Stimulated activated CD4-positive, alpha-beta T cell treated with anti-CD3 and anti-CD28 coated beads, Interleukin-1b, Interleukin-23, amount 100 ng/mL, for 4 hours (primary cell): ENCODE results near the gene GPHN.
"Not testable (repeated sequence)": the region's sequence is repeated elsewhere in the genome, so short reads cannot be mapped to it uniquely, and the experiment has no call there.

ENCODE experiments used
- DNase-seq, 2 donors: peaks; one replicate each; pipeline ENCODE4 v3.0.0-alpha.2; 2020; ENCODE audit warnings: low read depth in 2 of 2

GPHN gene

DNA sequence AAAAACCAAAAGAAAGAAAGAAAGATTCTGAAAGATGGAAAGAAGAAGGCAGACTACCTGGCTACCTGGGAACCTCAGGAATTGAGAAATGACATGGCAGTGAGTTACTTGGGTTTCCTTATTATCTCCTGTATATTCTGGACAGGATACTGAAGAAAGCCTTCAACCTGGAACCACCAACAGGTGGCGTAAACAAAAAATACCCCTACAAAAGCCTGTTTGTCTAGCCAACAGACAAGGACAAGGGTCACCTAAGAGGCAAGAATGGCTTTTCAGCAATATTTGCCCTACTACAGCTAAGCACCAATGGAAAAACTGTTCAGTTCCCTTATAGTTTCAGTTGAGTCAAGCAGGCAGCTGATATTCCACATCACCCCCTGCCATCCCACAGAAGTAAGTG is 274.9 kb downstream of the GPHN start:
- no peak for DNase-seq

GRCh38 chr14:66790101-66790500 is 282.2 kb downstream of the GPHN start:
- no peak for DNase-seq

DNA sequence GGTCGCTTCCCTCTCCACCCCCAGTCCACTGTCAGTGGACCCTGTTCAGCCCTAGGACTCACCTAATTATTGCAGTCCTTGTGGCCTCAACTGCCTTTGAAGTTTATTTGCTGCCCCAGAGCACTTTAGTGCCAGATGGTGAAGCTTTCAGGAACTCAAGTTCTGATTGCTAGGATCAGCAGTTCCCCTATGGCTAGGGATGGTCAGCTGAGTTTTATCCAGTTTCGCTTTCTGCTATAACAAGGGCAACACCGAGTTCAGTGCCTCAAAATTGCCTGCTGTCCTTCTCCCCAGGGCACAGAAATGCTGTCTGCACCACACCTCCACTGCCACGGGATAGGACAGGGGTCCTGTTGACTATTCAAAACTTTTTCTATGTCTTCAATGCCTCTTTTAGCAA is 295.0 kb downstream of the GPHN start:
- DNase-seq = no peak

- no peak for DNase-seq
These were observed 296.2 kb downstream of the GPHN start for GRCh38 chr14:66804141-66804540.

- no peak for DNase-seq
These were observed 305.7 kb downstream of the GPHN start for GRCh38 chr14:66813636-66814035.

- DNase-seq = no peak
These were observed 307.7 kb downstream of the GPHN start for GRCh38 chr14:66815687-66816086.

GRCh38 chr14:66824251-66824650 is 316.3 kb downstream of the GPHN start:
- no peak for DNase-seq

- no peak for DNase-seq
These were observed 319.2 kb downstream of the GPHN start for GRCh38 chr14:66827182-66827581.

- DNase-seq = no peak
These were observed 323.2 kb downstream of the GPHN start for GRCh38 chr14:66831173-66831572.

DNA sequence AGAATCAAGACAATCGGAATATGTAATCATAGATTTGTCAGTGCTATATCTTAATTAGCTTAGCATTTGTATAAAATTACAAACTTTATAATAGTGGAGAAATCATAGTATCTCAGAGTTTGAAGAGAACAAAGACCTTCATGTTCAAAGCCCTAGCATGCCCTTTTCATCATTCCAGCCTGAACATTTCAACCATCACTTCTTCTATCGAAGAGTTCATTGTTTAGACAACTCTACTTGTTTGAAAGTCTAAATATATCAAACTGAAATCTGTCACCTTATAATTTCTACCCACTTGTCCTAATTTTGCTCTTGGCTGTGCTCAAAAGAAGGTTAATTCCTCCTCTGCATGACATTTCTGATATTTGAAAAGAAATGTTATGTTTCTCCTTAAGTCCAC is 325.9 kb downstream of the GPHN start:
- DNase-seq = no peak

DNA sequence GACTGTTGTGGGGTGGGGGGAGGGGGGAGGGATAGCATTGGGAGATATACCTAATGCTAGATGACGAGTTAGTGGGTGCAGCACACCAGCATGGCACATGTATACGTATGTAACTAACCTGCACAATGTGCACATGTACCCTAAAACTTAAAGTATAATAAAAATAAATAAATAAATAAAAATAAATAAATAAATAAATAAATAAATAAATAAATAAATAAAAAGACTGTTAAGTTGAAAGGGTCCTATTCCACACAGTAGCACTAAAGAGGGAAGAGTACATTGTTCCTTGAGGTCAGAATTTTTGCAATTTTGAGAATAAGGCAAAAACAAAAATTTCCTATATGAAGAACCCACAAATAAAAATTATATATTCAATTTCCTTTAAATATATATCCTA is 329.5 kb downstream of the GPHN start:
- DNase-seq = not testable (repeated sequence)

DNA sequence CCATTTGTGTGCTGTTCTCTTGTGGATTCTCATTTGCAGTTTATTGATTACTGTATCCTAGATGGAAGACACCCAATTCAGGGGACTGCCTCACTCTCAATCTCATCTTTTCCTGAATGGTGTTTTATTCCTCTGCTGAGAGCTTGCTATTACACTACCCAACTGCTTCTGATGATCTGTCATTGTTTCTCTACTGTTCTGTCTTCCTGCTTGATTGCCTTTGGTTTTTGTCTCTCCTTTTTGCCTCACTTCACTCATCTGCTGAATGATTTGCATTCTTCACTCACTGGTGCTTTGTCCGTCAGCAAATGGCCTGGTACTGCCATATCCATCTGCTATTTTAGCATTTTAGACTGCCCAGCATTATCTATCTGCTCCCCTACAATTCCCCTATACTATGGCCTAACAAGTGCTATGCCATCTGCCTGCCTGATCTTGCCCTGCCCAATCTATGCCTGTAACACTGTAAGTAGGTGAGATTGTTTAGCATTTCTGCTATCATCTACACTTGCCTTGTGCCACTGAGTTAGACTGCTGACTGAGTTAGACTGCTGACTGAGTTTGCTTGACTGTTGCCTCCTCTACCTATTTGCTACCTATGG is 335.1 kb downstream of the GPHN start:
- no peak for DNase-seq

DNA sequence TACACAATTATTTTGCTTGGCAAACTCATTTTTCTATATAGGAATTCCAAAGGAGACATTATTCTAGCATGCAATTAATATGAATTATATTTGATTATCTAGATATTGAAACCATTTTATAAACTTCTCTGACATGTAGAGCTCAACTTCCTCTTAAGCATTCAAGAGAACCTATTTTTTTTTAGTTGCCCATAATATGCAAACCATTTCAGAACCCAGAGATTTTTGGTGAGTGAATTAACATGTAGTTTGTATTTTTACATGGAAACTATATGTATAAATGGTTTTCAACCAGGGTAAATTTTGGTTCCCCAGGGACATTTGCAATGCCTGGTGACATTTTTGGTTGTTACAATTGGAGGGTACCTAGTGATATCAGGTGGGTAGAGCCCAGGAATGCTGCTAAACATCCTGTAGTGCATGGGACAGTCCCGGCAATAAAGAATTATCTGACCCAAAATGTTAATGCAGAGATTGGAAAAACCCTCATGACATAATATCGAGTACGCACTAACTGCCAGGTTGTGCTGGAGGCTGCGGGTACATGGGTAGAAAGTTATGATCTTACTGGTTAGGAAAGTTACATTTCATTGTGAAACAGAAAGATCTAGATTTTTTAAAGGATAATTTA is 342.4 kb downstream of the GPHN start:
- DNase-seq = no peak

DNA sequence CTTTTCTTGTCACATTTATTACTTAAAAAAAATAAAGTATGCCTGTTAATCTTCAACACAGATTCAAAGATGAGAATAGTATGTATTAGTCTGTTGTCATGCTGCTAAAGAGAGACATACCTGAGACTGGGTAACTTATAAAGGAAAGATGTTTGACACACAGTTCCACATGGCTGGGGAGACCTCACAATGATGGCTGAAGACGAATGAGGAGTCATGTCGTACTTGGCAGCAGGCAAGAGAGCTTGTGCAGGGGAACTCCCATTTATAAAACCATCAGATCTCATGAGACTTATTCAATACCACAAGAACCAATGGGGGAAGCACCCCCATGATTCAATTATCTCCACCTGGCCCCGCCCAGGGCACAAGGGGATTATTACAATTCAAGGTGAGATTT is 345.4 kb downstream of the GPHN start:
- DNase-seq = no peak

DNA sequence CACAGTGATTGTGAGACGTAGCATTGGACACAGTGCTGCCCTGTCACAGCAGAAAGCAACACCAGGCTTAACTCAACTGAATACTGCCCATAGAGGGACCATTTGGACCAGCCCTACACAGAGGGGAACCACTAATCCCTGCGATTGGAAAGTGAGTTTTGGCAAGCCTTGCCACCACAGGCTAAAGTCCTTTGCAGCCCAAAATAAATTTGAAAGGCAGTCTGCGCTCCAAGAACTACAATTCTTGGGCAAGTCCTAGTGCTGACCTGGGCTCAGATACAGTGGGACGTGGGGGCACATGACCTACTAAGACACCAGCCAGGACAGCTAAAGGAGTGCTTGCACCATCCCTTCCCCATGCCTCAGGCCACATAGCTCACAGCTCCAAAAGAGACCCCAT is 349.9 kb downstream of the GPHN start:
- no peak for DNase-seq

DNA sequence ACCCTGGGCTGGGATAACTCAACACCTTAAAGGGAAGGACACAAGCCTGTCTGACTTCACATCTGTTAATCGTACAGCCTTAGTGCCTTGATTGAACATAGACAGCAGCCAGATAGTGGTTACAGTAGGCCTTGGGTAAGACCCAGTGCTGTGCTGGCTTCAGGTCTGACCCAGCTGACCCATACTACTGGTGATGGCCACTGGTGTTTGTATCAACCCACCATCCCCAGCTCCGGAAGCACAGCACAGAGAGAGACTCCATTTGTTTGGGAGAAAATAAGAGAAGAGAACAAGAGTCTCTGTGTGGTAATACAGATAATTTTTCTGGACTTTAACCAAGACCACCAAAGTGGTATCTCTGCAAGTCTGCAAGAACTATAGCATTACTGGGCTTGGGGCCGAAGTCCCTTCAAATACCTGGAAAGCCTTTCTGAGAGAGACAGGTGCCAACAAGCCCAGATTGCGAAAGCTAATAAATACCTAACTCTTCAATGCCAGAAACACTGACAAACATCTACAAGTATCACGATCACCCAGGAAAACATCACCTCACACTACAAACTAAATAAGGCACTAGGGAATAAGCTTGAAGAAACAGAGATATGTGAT is 351.2 kb downstream of the GPHN start:
- no peak for DNase-seq

GRCh38 chr14:66881596-66881995 is 373.6 kb downstream of the GPHN start:
- no peak for DNase-seq

DNA sequence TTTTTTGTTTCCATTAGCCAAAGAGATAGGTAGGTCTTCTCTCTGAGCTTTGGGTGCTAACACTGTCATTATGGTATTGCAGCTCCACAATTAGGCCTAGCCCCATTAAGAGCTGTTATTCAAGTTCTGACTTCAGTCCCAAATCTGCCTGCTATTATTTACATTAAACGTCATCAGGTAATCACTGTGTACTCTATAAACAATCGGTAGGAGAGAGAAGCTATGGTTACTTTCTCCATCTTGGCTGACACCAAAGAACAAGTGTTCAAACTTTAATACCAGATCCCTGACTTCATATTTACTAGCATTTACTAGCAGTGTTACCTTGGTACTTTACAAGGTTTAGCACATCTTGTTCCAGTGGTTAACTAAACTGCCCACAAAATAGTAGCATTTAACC is 376.2 kb downstream of the GPHN start:
- DNase-seq = no peak

DNA sequence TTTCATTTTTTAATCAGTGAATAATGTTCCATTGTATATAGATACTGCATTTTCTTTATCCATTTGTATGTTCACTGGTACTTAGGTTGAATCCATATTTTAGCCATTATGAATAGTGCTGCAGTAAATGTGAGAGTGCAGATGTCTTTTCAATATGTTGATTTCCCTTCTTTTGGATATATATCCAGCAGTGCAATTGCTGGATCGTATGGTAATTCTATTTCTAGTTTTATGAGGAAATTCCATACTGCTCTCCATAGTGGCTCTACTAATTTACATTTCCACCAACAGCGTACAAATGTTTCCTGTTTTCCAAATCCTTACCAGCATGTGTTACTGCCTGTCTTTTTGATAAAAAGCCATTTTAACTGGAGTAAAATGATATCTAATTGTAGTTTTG is 392.8 kb downstream of the GPHN start:
- DNase-seq = no peak

DNA sequence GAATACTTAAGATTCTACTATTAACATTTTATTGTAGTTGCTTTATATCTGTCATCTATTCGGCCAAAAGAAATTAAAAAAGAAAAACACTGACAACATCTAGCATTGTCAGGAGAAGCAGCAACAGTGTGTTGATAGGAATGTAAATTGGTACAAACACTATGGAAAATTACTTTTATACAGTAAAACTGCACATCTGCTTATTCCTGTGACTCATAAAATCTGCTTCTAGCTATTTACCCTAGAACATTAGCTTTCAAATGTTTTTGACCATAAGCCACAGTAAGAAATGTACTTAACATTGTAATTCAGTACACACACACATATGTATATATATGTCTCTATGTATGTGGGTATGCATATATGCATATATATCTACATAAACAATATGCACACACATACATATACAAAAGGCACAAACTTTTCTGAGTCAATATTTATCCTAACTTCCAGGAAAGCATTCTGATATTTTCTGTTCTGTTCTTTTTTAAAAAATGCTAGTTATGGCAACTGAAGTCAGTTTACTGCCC is 402.4 kb downstream of the GPHN start:
- DNase-seq = no peak

DNA sequence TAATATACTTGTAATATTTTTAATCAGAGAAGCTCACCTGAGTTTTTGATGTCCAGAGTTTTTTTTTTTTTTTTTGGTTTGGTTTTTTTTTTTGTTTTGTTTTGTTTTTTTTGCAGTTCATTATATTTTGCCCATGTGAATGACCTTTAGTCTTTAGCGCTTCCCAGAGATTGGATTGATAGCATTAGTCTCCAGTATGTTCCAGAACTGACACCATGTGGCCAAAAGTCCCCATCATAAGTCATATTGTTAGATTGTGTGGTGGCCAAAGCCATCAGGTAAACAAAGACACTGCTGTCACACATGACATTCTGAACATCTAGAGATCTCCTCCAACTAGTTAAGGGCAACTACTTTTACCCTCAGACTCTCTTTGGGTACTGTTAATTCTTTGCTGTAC is 408.5 kb downstream of the GPHN start:
- DNase-seq = no peak

DNA sequence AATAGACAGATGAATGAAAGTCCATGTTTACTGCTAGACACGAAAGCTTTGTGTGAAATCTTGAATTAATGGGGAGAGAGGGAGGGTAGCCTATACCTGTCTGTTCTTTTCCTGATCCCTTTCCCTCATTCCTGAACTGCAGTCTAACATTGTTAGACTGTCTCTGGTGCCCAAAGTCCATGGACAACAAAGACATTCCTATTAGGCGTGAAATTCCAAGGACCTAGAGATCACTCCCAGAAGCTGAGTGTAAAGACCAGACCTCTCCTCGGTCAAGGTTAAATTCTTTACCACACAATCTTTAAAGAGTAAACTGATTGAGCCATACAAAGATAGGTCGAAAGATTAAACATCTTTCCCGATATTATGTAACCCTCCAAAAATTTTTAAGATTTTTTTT is 410.6 kb downstream of the GPHN start:
- no peak for DNase-seq

DNA sequence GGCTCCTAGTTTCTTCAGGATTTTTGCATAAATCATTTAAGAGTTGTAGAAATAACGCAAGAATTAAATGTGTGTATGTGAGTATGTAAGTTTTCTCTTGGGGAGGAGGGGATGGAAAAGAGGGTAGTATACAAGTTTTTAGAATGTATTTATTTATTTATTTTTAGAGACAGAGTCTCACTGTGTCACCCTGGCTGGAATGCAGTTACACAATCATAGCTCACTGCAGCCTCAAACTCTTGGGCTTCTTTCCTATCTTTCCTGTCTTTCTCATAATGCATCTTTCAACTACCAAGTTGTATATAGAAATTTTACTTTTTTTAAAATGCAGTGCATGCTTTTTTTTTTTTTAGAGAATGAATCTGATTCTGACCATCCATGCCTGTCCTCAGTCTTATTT is 412.2 kb downstream of the GPHN start:
- DNase-seq = no peak
